CD14-positive monocyte (primary cell): ENCODE measurements around the gene GMDS. TPM values are rescaled to one million over a fixed set of nuclear protein-coding genes. Genes with fewer than 3 reads are reported as not detected.

ENCODE experiments used
- DNase-seq, 3 donors: peaks; one replicate each; pipeline ENCODE4 v3.0.0-alpha.2; 2011 to 2022
- H2AFZ ChIP-seq: 2 replicates; pipeline ENCODE4 v1.6.0; 2012; ENCODE audit warnings: mild to moderate bottlenecking, low read depth, low read length, inconsistent platforms; ENCODE audit not compliant: insufficient read depth, poor library complexity, severe bottlenecking
- H3K27ac ChIP-seq, 2 donors: 1 replicate in 1 of 2; 2 replicates in 1 of 2; pipeline ENCODE4 v1.5.1; 2012 to 2013; ENCODE audit warnings: low read length in 2 of 2, control low read depth in 1 of 2, inconsistent platforms in 1 of 2, low read depth in 1 of 2, mild to moderate bottlenecking in 1 of 2
- H3K27me3 ChIP-seq, 2 donors: one replicate each; pipeline versions ENCODE4 v1.6.0 to v1.6.1; 2011 to 2013; ENCODE audit warnings: low read length in 2 of 2; ENCODE audit not compliant: control insufficient read depth in 2 of 2, insufficient read depth in 2 of 2
- H3K36me3 ChIP-seq, 2 donors: replicated peaks in 1 of 2; 1 replicate in 1 of 2; 2 replicates in 1 of 2; pipeline versions ENCODE4 v1.5.1 to v1.6.1; 2012 to 2013; ENCODE audit warnings: low read length in 2 of 2, control low read depth in 1 of 2, inconsistent platforms in 1 of 2, mild to moderate bottlenecking in 1 of 2; ENCODE audit not compliant: insufficient read depth in 2 of 2, control insufficient read depth in 1 of 2
- H3K4me1 ChIP-seq, 2 donors: 1 replicate in 1 of 2; 2 replicates in 1 of 2; pipeline versions ENCODE4 v1.5.1 to v1.6.1; 2012 to 2013; ENCODE audit warnings: low read length in 2 of 2, control low read depth in 1 of 2, inconsistent platforms in 1 of 2, mild to moderate bottlenecking in 1 of 2, moderate library complexity in 1 of 2; ENCODE audit not compliant: insufficient read depth in 2 of 2, control insufficient read depth in 1 of 2
- H3K4me2 ChIP-seq: replicated peaks from 2 replicates; pipeline ENCODE3; 2012; ENCODE audit warnings: low read length, moderate library complexity, mild to moderate bottlenecking; ENCODE audit not compliant: poor library complexity, severe bottlenecking; ENCODE audit errors: extremely low read depth
- H3K4me3 ChIP-seq, 3 experiments: fragments of 200-600 bp in 1 of 3; sonication (generic) in 1 of 3; replicated peaks in 1 of 3; 1 replicate in 2 of 3; 2 replicates in 1 of 3; pipeline ENCODE4 v1.5.1; 2011 to 2013; ENCODE audit warnings: low read length in 3 of 3, mild to moderate bottlenecking in 3 of 3, control low read depth in 2 of 3, low read depth in 2 of 3, inconsistent platforms in 1 of 3, moderate library complexity in 1 of 3
- H3K79me2 ChIP-seq: 2 replicates; pipeline ENCODE4 v1.6.0; 2012; ENCODE audit warnings: mild to moderate bottlenecking, control low read depth, inconsistent platforms, low read length, moderate library complexity; ENCODE audit not compliant: insufficient read depth
- H3K9ac ChIP-seq: 2 replicates; pipeline ENCODE4 v1.6.0; 2017; ENCODE audit warnings: low read length, mild to moderate bottlenecking; ENCODE audit not compliant: insufficient read depth, poor library complexity, severe bottlenecking
- H3K9me3 ChIP-seq, 2 donors: replicated peaks in 1 of 2; 1 replicate in 1 of 2; 2 replicates in 1 of 2; pipeline versions ENCODE4 v1.5.1 to v1.6.1; 2012 to 2013; ENCODE audit warnings: low read length in 2 of 2, control low read depth in 1 of 2; ENCODE audit not compliant: control insufficient read depth in 1 of 2, insufficient read depth in 1 of 2
- H4K20me1 ChIP-seq: 2 replicates; pipeline ENCODE4 v1.6.0; 2012; ENCODE audit warnings: mild to moderate bottlenecking, low read length, control low read depth, moderate library complexity; ENCODE audit not compliant: insufficient read depth
- H3K27ac Mint-ChIP-seq, 7 donors: one replicate each; pipeline ENCODE4 v1.8.0; 2020; ENCODE audit warnings: mild to moderate bottlenecking in 7 of 7, mixed read lengths in 7 of 7, moderate library complexity in 6 of 7, inconsistent platforms in 2 of 7
- H3K27me3 Mint-ChIP-seq, 3 donors: one replicate each; pipeline ENCODE4 v1.8.0; 2021 to 2022; ENCODE audit warnings: low read depth in 3 of 3, mild to moderate bottlenecking in 3 of 3, mixed read lengths in 3 of 3, moderate library complexity in 3 of 3, inconsistent platforms in 1 of 3
- H3K36me3 Mint-ChIP-seq, 2 donors: one replicate each; pipeline ENCODE4 v1.8.0; 2020; ENCODE audit warnings: mixed read lengths in 2 of 2, inconsistent platforms in 1 of 2, mild to moderate bottlenecking in 1 of 2
- H3K4me1 Mint-ChIP-seq: one replicate; pipeline ENCODE4 v1.8.0; 2020; ENCODE audit warnings: mild to moderate bottlenecking, mixed read lengths
- H3K4me3 Mint-ChIP-seq, 2 donors: one replicate each; pipeline ENCODE4 v1.8.0; 2020; ENCODE audit warnings: mild to moderate bottlenecking in 2 of 2, mixed read lengths in 2 of 2, moderate library complexity in 1 of 2
- H3K9me3 Mint-ChIP-seq, 7 donors: one replicate each; pipeline ENCODE4 v1.8.0; 2020 to 2022; ENCODE audit warnings: mixed read lengths in 7 of 7, mild to moderate bottlenecking in 6 of 7, moderate library complexity in 6 of 7, inconsistent platforms in 2 of 7
- WGBS: methylation state at CpG from one replicate; pipeline ENCODE4 v1.1.5; 2013; ENCODE audit warnings: missing lambda C conversion rate; ENCODE audit not compliant: insufficient coverage; 5-methylcytosine and 5-hydroxymethylcytosine counted together
- intact Hi-C, 2 donors: fragments of 100-400 bp; cut with micrococcal nuclease; formaldehyde crosslinking; loops; one replicate each; pipeline versions ENCODE4 v1.15.0 to v1.15.1; 2023
- polyA plus RNA-seq, 3 donors: library from polyadenylated mRNA; depleted of rRNA in 1 of 3; unstranded in 2 of 3; stranded (reverse) in 1 of 3; fragments of 300-500 nt in 2 of 3; fragments of >200 nt in 1 of 3; fragmentation: Illumina TruSeq in 2 of 3; gene quantifications; 1 replicate in 2 of 3; 2 replicates in 1 of 3; pipeline ENCODE4 v1.2.3, GENCODE V29; 2012 to 2021
- TF ChIP-seq, protein P1 (sequence below): fragments of 200-600 bp; IDR thresholded peaks from one replicate; pipeline ENCODE4 v1.8.0; 2022; ENCODE audit warnings: antibody characterized with exemption, mild to moderate bottlenecking

Gene GMDS
- polyA plus RNA-seq, 3 donors = 10.5 to 19.9 (median 17.6) TPM

DNA sequence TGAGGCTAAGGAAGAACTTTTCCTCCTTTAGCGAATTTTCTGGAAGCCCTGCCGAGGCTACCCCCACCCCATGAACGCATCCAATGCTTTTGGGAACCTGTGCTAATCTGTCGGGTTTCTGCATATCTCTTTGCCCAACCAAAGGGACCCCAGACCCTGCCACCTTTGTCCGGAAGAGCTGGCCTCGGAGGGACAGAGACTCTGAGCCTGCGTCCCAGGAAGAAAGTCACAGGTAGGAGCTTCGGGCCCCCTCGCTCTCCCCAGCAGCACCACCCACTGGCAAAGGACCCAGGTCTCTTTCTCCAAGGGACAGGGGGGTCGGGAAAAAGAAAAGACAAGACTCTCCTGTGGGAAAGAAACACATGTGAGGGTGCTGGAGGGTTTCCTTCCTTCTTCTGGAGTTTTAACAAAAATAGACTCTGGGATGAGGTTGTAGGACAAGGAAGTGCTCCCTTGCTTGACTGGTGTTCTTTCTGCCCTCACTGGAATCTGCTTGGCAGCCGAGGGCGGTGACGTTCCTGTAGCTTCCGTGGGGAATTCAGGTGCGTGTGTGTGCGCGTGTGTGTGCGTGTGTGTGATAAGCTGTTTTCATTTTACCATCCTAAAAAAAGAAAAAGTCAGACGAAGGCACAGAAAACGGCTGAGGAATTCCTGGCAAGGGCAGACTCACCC, 652.0 kb downstream of the GMDS start:
- TF ChIP-seq, protein P1, sequence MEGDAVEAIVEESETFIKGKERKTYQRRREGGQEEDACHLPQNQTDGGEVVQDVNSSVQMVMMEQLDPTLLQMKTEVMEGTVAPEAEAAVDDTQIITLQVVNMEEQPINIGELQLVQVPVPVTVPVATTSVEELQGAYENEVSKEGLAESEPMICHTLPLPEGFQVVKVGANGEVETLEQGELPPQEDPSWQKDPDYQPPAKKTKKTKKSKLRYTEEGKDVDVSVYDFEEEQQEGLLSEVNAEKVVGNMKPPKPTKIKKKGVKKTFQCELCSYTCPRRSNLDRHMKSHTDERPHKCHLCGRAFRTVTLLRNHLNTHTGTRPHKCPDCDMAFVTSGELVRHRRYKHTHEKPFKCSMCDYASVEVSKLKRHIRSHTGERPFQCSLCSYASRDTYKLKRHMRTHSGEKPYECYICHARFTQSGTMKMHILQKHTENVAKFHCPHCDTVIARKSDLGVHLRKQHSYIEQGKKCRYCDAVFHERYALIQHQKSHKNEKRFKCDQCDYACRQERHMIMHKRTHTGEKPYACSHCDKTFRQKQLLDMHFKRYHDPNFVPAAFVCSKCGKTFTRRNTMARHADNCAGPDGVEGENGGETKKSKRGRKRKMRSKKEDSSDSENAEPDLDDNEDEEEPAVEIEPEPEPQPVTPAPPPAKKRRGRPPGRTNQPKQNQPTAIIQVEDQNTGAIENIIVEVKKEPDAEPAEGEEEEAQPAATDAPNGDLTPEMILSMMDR = no peak
- peaks cover 5 to 7% of the 10 kb centered on the region in 2 donors for H3K4me1 ChIP-seq
- H3K9me3 ChIP-seq = no peaks in the 10 kb centered on the region
- H2AFZ ChIP-seq = no peak overlapping the region
- no peaks in the 10 kb centered on the region for H3K79me2 ChIP-seq
- no peak overlapping the region for H3K4me3 ChIP-seq
- H4K20me1 ChIP-seq = no peaks in the 10 kb centered on the region
- Mint-ChIP-seq H3K4me1 (peaks cover 6% of the 10 kb centered on the region), H3K9me3 (peaks cover 0 to 4% (median 0%) of the 10 kb centered on the region in 7 donors), H3K27me3 (peaks cover 26 to 58% (median 29%) of the 10 kb centered on the region in 3 donors), H3K4me3 (no peak overlapping the region), H3K27ac (no peak overlapping the region), H3K36me3 (no peaks in the 10 kb centered on the region)
- no peaks in the 10 kb centered on the region for H3K36me3 ChIP-seq
- peaks cover 0 to 42% of the 10 kb centered on the region in 2 donors for H3K27me3 ChIP-seq
- H3K9ac ChIP-seq = no peak overlapping the region
- intact Hi-C loops = loop anchor here in 1 of 2 donors (10.0 kb wide), 1 partner anchor 1171 kb away; the partner anchor contains the start of gene WRNIP1
- no peak overlapping the region for H3K4me2 ChIP-seq
- DNase-seq = no peak
- H3K27ac ChIP-seq = no peak overlapping the region
- WGBS = 73% methylated on average over 9 of the region's 20 CpGs

DNA sequence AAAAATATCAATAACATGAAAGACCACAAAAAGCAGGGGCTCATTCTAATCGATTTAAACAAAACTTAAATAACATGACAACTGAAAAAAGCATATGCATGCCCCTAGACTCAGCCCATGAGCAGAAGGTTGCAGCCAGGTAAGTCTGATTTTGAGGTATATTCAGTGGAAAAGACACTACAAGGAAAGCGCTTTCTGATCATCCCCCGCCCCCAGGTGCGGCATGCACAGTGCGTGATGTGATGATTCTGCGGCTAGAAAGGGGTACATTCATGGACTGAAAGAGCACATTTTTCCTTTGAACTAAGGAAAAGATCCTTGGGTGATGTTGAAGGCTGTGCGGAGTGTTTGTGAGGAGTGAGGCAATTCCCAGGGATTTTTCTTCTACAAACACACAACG, 652.6 kb downstream of the GMDS start:
- TF ChIP-seq, protein P1 = no peak
- H3K4me1 ChIP-seq = peaks cover 5 to 7% of the 10 kb centered on the region in 2 donors
- no peaks in the 10 kb centered on the region for H3K36me3 ChIP-seq
- Mint-ChIP-seq H3K27ac (no peak overlapping the region), H3K36me3 (no peaks in the 10 kb centered on the region), H3K4me3 (peak overlapping the region in 1 of 2 donors; percentile 55), H3K9me3 (peaks cover 0 to 4% (median 0%) of the 10 kb centered on the region in 7 donors), H3K27me3 (peaks cover 23 to 52% (median 28%) of the 10 kb centered on the region in 3 donors), H3K4me1 (peaks cover 6% of the 10 kb centered on the region)
- DNase-seq = no peak
- H3K9ac ChIP-seq = no peak overlapping the region
- WGBS = 100% methylated on average over 5 of the region's 8 CpGs
- H3K27me3 ChIP-seq = peaks cover 0 to 38% of the 10 kb centered on the region in 2 donors
- H3K79me2 ChIP-seq = no peaks in the 10 kb centered on the region
- H2AFZ ChIP-seq = no peak overlapping the region
- H3K9me3 ChIP-seq = no peaks in the 10 kb centered on the region
- no peak overlapping the region for H3K4me3 ChIP-seq
- H3K4me2 ChIP-seq = no peak overlapping the region
- no peaks in the 10 kb centered on the region for H4K20me1 ChIP-seq
- H3K27ac ChIP-seq = no peak overlapping the region
- intact Hi-C loops = loop anchor here in 1 of 2 donors (10.0 kb wide), 1 partner anchor 1172 kb away; the partner anchor contains the start of gene WRNIP1
